HCT116 (cell line): ENCODE results near the gene UBE2D2. TPM values are rescaled to one million over a fixed set of nuclear protein-coding genes. Genes with fewer than 3 reads are reported as not detected.

Experiments
- ATAC-seq: fragments of 200-7000 bp; cut with Tn5 transposase; 2 replicates; pipeline ENCODE4 v1.9.1; 2020; ENCODE audit warnings: mild to moderate bottlenecking, moderate library complexity
- BruUV-seq: library from RNA; stranded (reverse); fragments of 400-500 nt; replicated peaks from 2 replicates; lab custom pipeline; 2021; lab: Mats Ljungman, UMichigan
- CTCF ChIA-PET: fragments of 300-600 bp; sonication (Branson Sonifier 250); formaldehyde crosslinking; loops from one replicate; lab custom pipeline; 2021; ENCODE audit warnings: antibody characterized with exemption; lab: Charles Lee
- POLR2A ChIA-PET: fragments of 300-600, 350-600 bp; sonication (Branson Sonifier 250); formaldehyde crosslinking; loops from one replicate; lab custom pipeline; 2021; ENCODE audit warnings: antibody characterized with exemption; lab: Charles Lee
- RAD21 ChIA-PET, 2 experiments: fragments of 300-600 bp; sonication (Branson Sonifier 250); formaldehyde crosslinking; loops; one replicate each; lab custom pipeline; 2023; ENCODE audit warnings: low total read pairs in 2 of 2; ENCODE audit not compliant: uncharacterized antibody in 2 of 2, unreplicated experiment in 2 of 2, low non-redundant PET in 1 of 2; lab: Charles Lee
- DNase-seq: peaks from one replicate; pipeline ENCODE4 v3.0.0-alpha.2; 2010; ENCODE audit warnings: low read depth, low spot score
- H2AFZ ChIP-seq: fragments of 200-600 bp; shearing (Covaris generic), sonication (generic); 2 replicates; pipeline ENCODE4 v1.6.1; 2017; ENCODE audit warnings: low read depth, mixed run types, mixed read lengths, antibody characterized with exemption, low read length; ENCODE audit not compliant: poor library complexity, severe bottlenecking
- H3K27ac ChIP-seq: 2 replicates; pipeline ENCODE4 v1.5.1; 2012; ENCODE audit warnings: low read depth, low read length
- H3K27me3 ChIP-seq: fragments of 200-600 bp; sonication (generic); 2 replicates; pipeline ENCODE4 v1.6.1; 2016; ENCODE audit warnings: mixed run types, low read length, mixed read lengths; ENCODE audit not compliant: insufficient read depth
- H3K36me3 ChIP-seq, 2 experiments: fragments of 200-500 bp in 1 of 2; fragments of 200-600 bp in 1 of 2; sonication (Bioruptor generic) in 1 of 2; sonication (generic) in 1 of 2; 2 replicates each; pipeline versions ENCODE4 v1.5.1 to v1.6.1; 2014 to 2016; ENCODE audit warnings: low read length in 2 of 2, inconsistent platforms in 1 of 2, mixed read lengths in 1 of 2, mixed run types in 1 of 2; ENCODE audit not compliant: insufficient read depth in 2 of 2, control insufficient read depth in 1 of 2
- H3K4me1 ChIP-seq, 2 experiments: fragments of 200-600 bp in 1 of 2; sonication (generic) in 1 of 2; 2 replicates each; pipeline versions ENCODE4 v1.5.1 to v1.6.1; 2012 to 2017; ENCODE audit warnings: low read length in 2 of 2, inconsistent platforms in 1 of 2, mild to moderate bottlenecking in 1 of 2, mixed read lengths in 1 of 2, mixed run types in 1 of 2, moderate library complexity in 1 of 2; ENCODE audit not compliant: insufficient read depth in 2 of 2, control insufficient read depth in 1 of 2
- H3K4me2 ChIP-seq: fragments of 200-600 bp; sonication (generic); 2 replicates; pipeline ENCODE4 v1.6.1; 2017; ENCODE audit warnings: mixed run types, low read length, mixed read lengths
- H3K4me3 ChIP-seq, 2 experiments: fragments of 200-600 bp in 1 of 2; sonication (generic) in 1 of 2; replicated peaks in 1 of 2; 2 replicates each; pipeline ENCODE4 v1.5.1; 2011 to 2016; ENCODE audit warnings: low read length in 2 of 2, control low read depth in 1 of 2, low read depth in 1 of 2, mild to moderate bottlenecking in 1 of 2, mixed read lengths in 1 of 2, mixed run types in 1 of 2
- H3K79me2 ChIP-seq: fragments of 200-600 bp; sonication (generic); 2 replicates; pipeline ENCODE4 v1.6.1; 2017; ENCODE audit warnings: mild to moderate bottlenecking, mixed run types, low read length, moderate library complexity, mixed read lengths; ENCODE audit not compliant: insufficient read depth
- H3K9ac ChIP-seq: fragments of 200-600 bp; sonication (generic); 2 replicates; pipeline ENCODE4 v1.6.1; 2016; ENCODE audit warnings: low read length, mixed read lengths
- H3K9me2 ChIP-seq: fragments of 200-600 bp; sonication (generic), shearing (Covaris generic); 2 replicates; pipeline ENCODE4 v1.6.1; 2017; ENCODE audit warnings: mixed run types, mild to moderate bottlenecking, moderate library complexity; ENCODE audit not compliant: insufficient read depth
- H3K9me3 ChIP-seq, 2 experiments: fragments of 200-500 bp in 1 of 2; fragments of 200-600 bp in 1 of 2; sonication (Bioruptor generic) in 1 of 2; sonication (generic) in 1 of 2; 2 replicates each; pipeline ENCODE4 v1.6.1; 2014 to 2017; ENCODE audit warnings: low read length in 2 of 2, mixed read lengths in 2 of 2, inconsistent platforms in 1 of 2, low read depth in 1 of 2, mild to moderate bottlenecking in 1 of 2, mixed run types in 1 of 2, moderate library complexity in 1 of 2; ENCODE audit not compliant: control insufficient read depth in 1 of 2, insufficient read depth in 1 of 2
- H4K20me1 ChIP-seq: fragments of 200-600 bp; sonication (generic), shearing (Covaris generic); 2 replicates; pipeline ENCODE4 v1.6.1; 2017; ENCODE audit warnings: mixed run types, mild to moderate bottlenecking, moderate library complexity; ENCODE audit not compliant: insufficient read depth
- CEBPB ChIP-seq: IDR thresholded peaks from 2 replicates; pipeline ENCODE4 v1.6.1; 2012; ENCODE audit warnings: low read depth
- CTCF ChIP-seq, 3 experiments: fragments of 200-600 bp in 1 of 3; sonication (generic) in 1 of 3; IDR thresholded peaks in 2 of 3; conservative IDR thresholded peaks in 1 of 3; 2 replicates each; pipeline ENCODE4 v1.5.1; 2012 to 2017; ENCODE audit warnings: low read depth in 2 of 3, low read length in 2 of 3, antibody characterized with exemption in 1 of 3, borderline replicate concordance in 1 of 3, control low read depth in 1 of 3, mild to moderate bottlenecking in 1 of 3, mixed read lengths in 1 of 3, mixed run types in 1 of 3, moderate library complexity in 1 of 3; ENCODE audit not compliant: insufficient read depth in 1 of 3
- intact Hi-C: fragments of 100-400 bp; cut with micrococcal nuclease; formaldehyde crosslinking; loops from 2 replicates; pipeline ENCODE4 v1.10.0; 2022
- total RNA-seq: library from RNA; stranded (reverse); gene quantifications from one replicate; pipeline ENCODE4 v1.2.1, GENCODE V29; 2021; ENCODE audit not compliant: unreplicated experiment
- TF ChIP-seq, protein P1 (sequence below): IDR thresholded peaks from 2 replicates; pipeline ENCODE4 v1.6.1; 2011; ENCODE audit warnings: mild to moderate bottlenecking, low read length, moderate library complexity; ENCODE audit not compliant: insufficient replicate concordance; ENCODE audit errors: extremely low read depth
- TF ChIP-seq, protein P2 (sequence below): IDR thresholded peaks from 2 replicates; pipeline ENCODE4 v1.6.1; 2012

The UBE2D2 gene
- total RNA-seq, 1 experiment from 2014 or later: 140 TPM

- H3K36me3 ChIP-seq: peaks cover 0 to 4% of the 10 kb centered on the region in 2 experiments; a peak in 1 of 4 replicates
- no peaks in the 10 kb centered on the region for H3K27me3 ChIP-seq
- TF ChIP-seq CEBPB (no peak), CTCF (IDR thresholded peaks at IDR 0.05 in 2 of 3, conservative IDR thresholded peaks at IDR 0.05 in 1 of 3; ENCODE audit: borderline replicate concordance in 1 of 3, insufficient read depth in 1 of 3, low read depth in 2 of 3, low read length in 2 of 3) (no peak)
- TF ChIP-seq, protein P1, sequence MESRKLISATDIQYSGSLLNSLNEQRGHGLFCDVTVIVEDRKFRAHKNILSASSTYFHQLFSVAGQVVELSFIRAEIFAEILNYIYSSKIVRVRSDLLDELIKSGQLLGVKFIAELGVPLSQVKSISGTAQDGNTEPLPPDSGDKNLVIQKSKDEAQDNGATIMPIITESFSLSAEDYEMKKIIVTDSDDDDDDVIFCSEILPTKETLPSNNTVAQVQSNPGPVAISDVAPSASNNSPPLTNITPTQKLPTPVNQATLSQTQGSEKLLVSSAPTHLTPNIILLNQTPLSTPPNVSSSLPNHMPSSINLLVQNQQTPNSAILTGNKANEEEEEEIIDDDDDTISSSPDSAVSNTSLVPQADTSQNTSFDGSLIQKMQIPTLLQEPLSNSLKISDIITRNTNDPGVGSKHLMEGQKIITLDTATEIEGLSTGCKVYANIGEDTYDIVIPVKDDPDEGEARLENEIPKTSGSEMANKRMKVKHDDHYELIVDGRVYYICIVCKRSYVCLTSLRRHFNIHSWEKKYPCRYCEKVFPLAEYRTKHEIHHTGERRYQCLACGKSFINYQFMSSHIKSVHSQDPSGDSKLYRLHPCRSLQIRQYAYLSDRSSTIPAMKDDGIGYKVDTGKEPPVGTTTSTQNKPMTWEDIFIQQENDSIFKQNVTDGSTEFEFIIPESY: no peak
- TF ChIP-seq, protein P2, sequence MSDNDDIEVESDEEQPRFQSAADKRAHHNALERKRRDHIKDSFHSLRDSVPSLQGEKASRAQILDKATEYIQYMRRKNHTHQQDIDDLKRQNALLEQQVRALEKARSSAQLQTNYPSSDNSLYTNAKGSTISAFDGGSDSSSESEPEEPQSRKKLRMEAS: no peak
- TF ChIP-seq, all 23 proteins: peak for 0
- Histone ChIP-seq H3K9me2 (no peaks in the 10 kb centered on the region), H3K4me2 (peak overlapping the region; percentile 87), H3K4me1 (peaks cover 30 to 46% of the 10 kb centered on the region in 2 experiments), H2AFZ (no peak overlapping the region), H3K4me3 (peak overlapping the region in 1 of 2 experiments; percentile 29; a peak in 1 of 4 replicates), H3K9ac (peak overlapping the region; percentile 72), H4K20me1 (no peaks in the 10 kb centered on the region), H3K27ac (peak overlapping the region; percentile 79), H3K9me3 (no peaks in the 10 kb centered on the region), H3K79me2 (peaks cover 94% of the 10 kb centered on the region)
- DNase-seq: no peak
- RAD21 ChIA-PET: no interaction called here
- intact Hi-C loops: no loop called here
- CTCF ChIA-PET: no interaction called here
- no TSS peak for BruUV-seq
- no peak for ATAC-seq
- POLR2A ChIA-PET: no interaction called here
Observed at GRCh38 chr5:139668924-139669661, 108.0 kb downstream of the UBE2D2 start.
